Activated gamma-delta T cell (primary cell): Measurements from ENCODE around the gene GRAMD1B.
"Not testable (repeated sequence)": the region's sequence is repeated elsewhere in the genome, so short reads cannot be mapped to it uniquely, and the experiment has no call there.

Experiments
- DNase-seq: peaks from one replicate; lab custom pipeline; 2025; lab: John Stamatoyannopoulos, UW

The GRAMD1B gene

GRCh38 chr11:123640677-123641494 is 210.8 kb downstream of the GRAMD1B start:
- no peak for DNase-seq

- no peak for DNase-seq
Measured at GRCh38 chr11:123641495-123641840, 211.4 kb downstream of the GRAMD1B start.

GRCh38 chr11:123642435-123642834 is 212.4 kb downstream of the GRAMD1B start:
- no peak for DNase-seq

GRCh38 chr11:123645286-123645975 is 215.4 kb downstream of the GRAMD1B start:
- DNase-seq, result no peak

- DNase-seq, result no peak
Measured at GRCh38 chr11:123650901-123651300, 220.8 kb downstream of the GRAMD1B start.

- DNase-seq, result no peak
Measured at GRCh38 chr11:123652599-123652998, 222.5 kb downstream of the GRAMD1B start.

- DNase-seq, result no peak
Measured at GRCh38 chr11:123653483-123653826, 223.4 kb downstream of the GRAMD1B start.

GRCh38 chr11:123653827-123654565 is 223.9 kb downstream of the GRAMD1B start:
- no peak for DNase-seq

GRCh38 chr11:123654566-123655081 is 224.6 kb downstream of the GRAMD1B start, which contains the start of gene SCN3B:
SCN3B (minus strand) TSS chr11:123654624; CDS start chr11:123653801, 823 bp downstream.
- DNase-seq, result no peak

GRCh38 chr11:123659311-123659710 is 229.2 kb downstream of the GRAMD1B start:
- no peak for DNase-seq

- DNase-seq, result not testable (repeated sequence)
Measured at GRCh38 chr11:123659965-123660364, 229.9 kb downstream of the GRAMD1B start.

- no peak for DNase-seq
Measured at GRCh38 chr11:123665306-123665705, 235.2 kb downstream of the GRAMD1B start.

- no peak for DNase-seq
Measured at GRCh38 chr11:123670081-123670480, 240.0 kb downstream of the GRAMD1B start.

- DNase-seq, result no peak
Measured at GRCh38 chr11:123671534-123671933, 241.5 kb downstream of the GRAMD1B start.

GRCh38 chr11:123672568-123672967 is 242.5 kb downstream of the GRAMD1B start:
- DNase-seq, result no peak

- no peak for DNase-seq
Measured at GRCh38 chr11:123674297-123674696, 244.2 kb downstream of the GRAMD1B start.
